Mammary epithelial cell (primary cell): ENCODE measurements around the gene PAGR1.

Experiments
- CTCF ChIP-seq, 2 donors: IDR thresholded peaks in 1 of 2; conservative IDR thresholded peaks in 1 of 2; 2 replicates each; pipeline ENCODE4 v1.5.1; 2011 to 2012; ENCODE audit warnings: inconsistent platforms in 2 of 2, low read length in 2 of 2, mild to moderate bottlenecking in 2 of 2, control low read depth in 1 of 2, low read depth in 1 of 2; ENCODE audit not compliant: insufficient read depth in 1 of 2; ENCODE audit errors: extremely low read depth in 1 of 2
- EZH2 ChIP-seq: IDR thresholded peaks from 2 replicates; pipeline ENCODE4 v1.6.1; 2012; ENCODE audit warnings: low read length, inconsistent platforms, borderline replicate concordance

- TF ChIP-seq CTCF (conservative IDR thresholded peaks at IDR 0.05 in 1 of 2, IDR thresholded peaks at IDR 0.05 in 1 of 2; ENCODE audit: extremely low read depth in 1 of 2, insufficient read depth in 1 of 2, low read depth in 1 of 2, low read length in 2 of 2) (no peak), EZH2 (no peak)
These were observed 775 bp upstream of the PAGR1 start for GRCh38 chr16:29815032-29815721.
